Measurements from ENCODE around the gene SSH2. TPM values are rescaled to one million over a fixed set of nuclear protein-coding genes. Genes with fewer than 3 reads are reported as not detected.

Gene SSH2
- total and polyA plus RNA-seq, 9 of the 15 experiments (the other 6 are each of a cell fraction or from before 2014, with no cell fraction given): 3.9 to 16.1 (median 10.2) TPM

DNA sequence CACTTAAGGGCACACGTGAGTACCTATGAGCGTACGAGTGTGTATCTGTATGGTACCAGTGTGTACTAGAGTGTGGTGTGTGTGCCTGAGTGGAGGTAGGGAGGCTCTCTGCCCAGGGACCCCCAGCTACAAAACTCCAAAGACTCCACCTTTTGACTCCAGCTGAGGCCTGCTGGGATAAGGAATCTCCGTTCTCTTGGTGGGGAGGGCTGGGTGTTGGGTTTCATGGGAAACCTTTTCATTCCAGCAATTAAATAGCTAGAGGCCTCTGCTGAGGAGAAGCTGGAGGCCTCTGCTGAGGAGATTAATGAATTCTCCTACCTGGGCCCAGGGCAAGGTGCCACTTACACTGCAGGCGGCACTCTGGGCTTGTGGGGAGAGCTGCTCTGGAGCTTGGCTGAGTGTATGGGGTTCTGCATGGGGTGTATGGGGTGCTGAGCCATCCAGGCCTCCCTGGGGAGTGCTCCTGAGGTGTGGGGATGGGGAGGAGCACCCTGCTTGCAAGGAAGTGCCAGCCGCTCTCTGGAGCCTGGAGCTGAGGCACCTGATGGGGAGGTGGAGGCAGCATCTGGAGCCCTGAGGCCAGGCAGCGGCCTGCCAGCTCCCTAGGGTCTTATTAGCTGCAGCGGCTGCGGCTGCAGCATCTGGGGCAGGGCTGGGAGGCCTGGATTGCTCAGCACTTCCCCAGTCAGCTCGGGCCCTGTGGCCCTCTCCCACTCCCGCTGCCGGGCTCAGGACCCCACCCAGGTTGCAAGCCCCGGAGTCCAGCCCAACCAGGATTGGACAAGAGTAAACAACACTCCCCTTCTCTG, 332.5 kb downstream of the SSH2 start:
- Histone ChIP-seq H3K36me3 (ENCODE audit: control insufficient read depth, insufficient read depth, low read length) (no peaks in the 10 kb centered on the region), H3K79me2 (ENCODE audit: control insufficient read depth, insufficient read depth, low read length) (peaks cover 6% of the 10 kb centered on the region; the same call in 2 of the 3 replicates), H3K9me1 (ENCODE audit: control insufficient read depth, insufficient read depth, low read length) (peaks cover 4% of the 10 kb centered on the region), H2AFZ (ENCODE audit: low read depth, low read length) (no peak overlapping the region), H3K27ac (ENCODE audit: extremely low read depth, low read depth, low read length) (no peak overlapping the region), H3K4me2 (ENCODE audit: insufficient read depth, low read length) (no peak overlapping the region), H3K27me3 (ENCODE audit: control insufficient read depth in 2 of 2, insufficient read depth in 2 of 2, low read length in 2 of 2) (no peaks in the 10 kb centered on the region), H3K4me1 (replicated peaks in 1 of 2; ENCODE audit: control insufficient read depth in 2 of 2, insufficient read depth in 2 of 2, low read length in 2 of 2) (peaks cover 13 to 46% of the 10 kb centered on the region in 2 experiments), H3K4me3 (no peak overlapping the region), H4K20me1 (replicated peaks; ENCODE audit: control insufficient read depth, insufficient read depth, low read length) (peaks cover 12% of the 10 kb centered on the region), H3K9me3 (replicated peaks; ENCODE audit: control insufficient read depth, insufficient read depth, low read depth, low read length) (no peaks in the 10 kb centered on the region), H3K9ac (ENCODE audit: insufficient read depth in 1 of 2, low read depth in 2 of 2, low read length in 2 of 2) (peak overlapping the region in 1 of 2 experiments; percentile 80; a peak in 2 of 4 replicates)
- ATAC-seq: no peak
- ChIA-PET POLR2A (interaction anchor here (0.7 to 0.8 kb wide), 2 partner anchors 20 to 581 kb away, joined by 3 read pairs; no protein-coding TSS in a partner anchor), CTCF (ENCODE audit: low intra/inter-chr PET ratio) (no interaction called here)
- in situ Hi-C loops (cut with MboI): no loop called here
- BruUV-seq (replicated peaks): no TSS peak
- DNase-seq (ENCODE audit: extremely low read depth in 1 of 4, low spot score in 3 of 4): no peak
- intact Hi-C loops (cut with micrococcal nuclease): no loop called here
- WGBS (ENCODE audit: insufficient coverage, low coverage, missing lambda C conversion rate): 63% methylated on average over 13 of the region's 13 CpGs
- FAIRE-seq: no peak
- no peak for TF ChIP-seq MTA1 (IDR thresholded peaks at IDR 0.05; ENCODE audit: borderline replicate concordance)
- TF ChIP-seq, protein P1, sequence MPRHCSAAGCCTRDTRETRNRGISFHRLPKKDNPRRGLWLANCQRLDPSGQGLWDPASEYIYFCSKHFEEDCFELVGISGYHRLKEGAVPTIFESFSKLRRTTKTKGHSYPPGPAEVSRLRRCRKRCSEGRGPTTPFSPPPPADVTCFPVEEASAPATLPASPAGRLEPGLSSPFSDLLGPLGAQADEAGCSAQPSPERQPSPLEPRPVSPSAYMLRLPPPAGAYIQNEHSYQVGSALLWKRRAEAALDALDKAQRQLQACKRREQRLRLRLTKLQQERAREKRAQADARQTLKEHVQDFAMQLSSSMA (CRISPR knock-in tag; IDR thresholded peaks at IDR 0.05): no peak
- no peak for TF ChIP-seq GABPB1 (CRISPR knock-in tag; IDR thresholded peaks at IDR 0.05)
- TF ChIP-seq, protein P2, sequence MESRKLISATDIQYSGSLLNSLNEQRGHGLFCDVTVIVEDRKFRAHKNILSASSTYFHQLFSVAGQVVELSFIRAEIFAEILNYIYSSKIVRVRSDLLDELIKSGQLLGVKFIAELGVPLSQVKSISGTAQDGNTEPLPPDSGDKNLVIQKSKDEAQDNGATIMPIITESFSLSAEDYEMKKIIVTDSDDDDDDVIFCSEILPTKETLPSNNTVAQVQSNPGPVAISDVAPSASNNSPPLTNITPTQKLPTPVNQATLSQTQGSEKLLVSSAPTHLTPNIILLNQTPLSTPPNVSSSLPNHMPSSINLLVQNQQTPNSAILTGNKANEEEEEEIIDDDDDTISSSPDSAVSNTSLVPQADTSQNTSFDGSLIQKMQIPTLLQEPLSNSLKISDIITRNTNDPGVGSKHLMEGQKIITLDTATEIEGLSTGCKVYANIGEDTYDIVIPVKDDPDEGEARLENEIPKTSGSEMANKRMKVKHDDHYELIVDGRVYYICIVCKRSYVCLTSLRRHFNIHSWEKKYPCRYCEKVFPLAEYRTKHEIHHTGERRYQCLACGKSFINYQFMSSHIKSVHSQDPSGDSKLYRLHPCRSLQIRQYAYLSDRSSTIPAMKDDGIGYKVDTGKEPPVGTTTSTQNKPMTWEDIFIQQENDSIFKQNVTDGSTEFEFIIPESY (CRISPR knock-in tag; IDR thresholded peaks at IDR 0.05): no peak
- TF ChIP-seq MAZ (CRISPR knock-in tag; conservative IDR thresholded peaks at IDR 0.05 in 1 of 2, IDR thresholded peaks at IDR 0.05 in 1 of 2): no peak
- TF ChIP-seq ZBTB1 (CRISPR knock-in tag; IDR thresholded peaks at IDR 0.05; ENCODE audit: borderline replicate concordance, low read depth): no peak
- no peak for TF ChIP-seq NFATC3 (IDR thresholded peaks at IDR 0.05)
- no peak for TF ChIP-seq STAG1 (CRISPR knock-in tag; IDR thresholded peaks at IDR 0.05; ENCODE audit: borderline replicate concordance)
- TF ChIP-seq CREM (IDR thresholded peaks at IDR 0.05; ENCODE audit: low read depth): no peak
- TF ChIP-seq, protein P3, sequence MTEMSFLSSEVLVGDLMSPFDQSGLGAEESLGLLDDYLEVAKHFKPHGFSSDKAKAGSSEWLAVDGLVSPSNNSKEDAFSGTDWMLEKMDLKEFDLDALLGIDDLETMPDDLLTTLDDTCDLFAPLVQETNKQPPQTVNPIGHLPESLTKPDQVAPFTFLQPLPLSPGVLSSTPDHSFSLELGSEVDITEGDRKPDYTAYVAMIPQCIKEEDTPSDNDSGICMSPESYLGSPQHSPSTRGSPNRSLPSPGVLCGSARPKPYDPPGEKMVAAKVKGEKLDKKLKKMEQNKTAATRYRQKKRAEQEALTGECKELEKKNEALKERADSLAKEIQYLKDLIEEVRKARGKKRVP (CRISPR knock-in tag; IDR thresholded peaks at IDR 0.05): no peak
- no peak for TF ChIP-seq ATF1 (CRISPR knock-in tag; IDR thresholded peaks at IDR 0.05)
- TF ChIP-seq ATF1 (tag; IDR thresholded peaks at IDR 0.05): no peak
- TF ChIP-seq ZNF253 (CRISPR knock-in tag; conservative IDR thresholded peaks at IDR 0.05): no peak
- no peak for TF ChIP-seq KDM5B (IDR thresholded peaks at IDR 0.05; ENCODE audit: insufficient replicate concordance, low read depth, low read length)
- no peak for TF ChIP-seq MEIS2 (IDR thresholded peaks at IDR 0.05; ENCODE audit: partially characterized antibody)
- no peak for TF ChIP-seq GTF2A2 (tag; IDR thresholded peaks at IDR 0.05)
- TF ChIP-seq, protein P4, sequence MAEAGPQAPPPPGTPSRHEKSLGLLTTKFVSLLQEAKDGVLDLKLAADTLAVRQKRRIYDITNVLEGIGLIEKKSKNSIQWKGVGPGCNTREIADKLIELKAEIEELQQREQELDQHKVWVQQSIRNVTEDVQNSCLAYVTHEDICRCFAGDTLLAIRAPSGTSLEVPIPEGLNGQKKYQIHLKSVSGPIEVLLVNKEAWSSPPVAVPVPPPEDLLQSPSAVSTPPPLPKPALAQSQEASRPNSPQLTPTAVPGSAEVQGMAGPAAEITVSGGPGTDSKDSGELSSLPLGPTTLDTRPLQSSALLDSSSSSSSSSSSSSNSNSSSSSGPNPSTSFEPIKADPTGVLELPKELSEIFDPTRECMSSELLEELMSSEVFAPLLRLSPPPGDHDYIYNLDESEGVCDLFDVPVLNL (CRISPR knock-in tag; IDR thresholded peaks at IDR 0.05; ENCODE audit: low read depth): no peak
- no peak for TF ChIP-seq CHD2 (IDR thresholded peaks at IDR 0.05; ENCODE audit: low read depth, low read length)
